G401 (cell line): ENCODE results near the gene RIC8B. TPM values are rescaled to one million over a fixed set of nuclear protein-coding genes. Genes with fewer than 3 reads are reported as not detected.
"Not testable (repeated sequence)": the region's sequence is repeated elsewhere in the genome, so short reads cannot be mapped to it uniquely, and the experiment has no call there.

Experiments
- DNase-seq: peaks from one replicate; pipeline ENCODE4 v3.0.0-alpha.2; 2015; ENCODE audit warnings: low spot score
- in situ Hi-C: cut with HindIII; loops from 2 replicates; pipeline ENCODE4 v1.10.0; 2016; ENCODE audit warnings: low sequenced_read_pairs, mixed read lengths
- total RNA-seq: library from RNA; depleted of rRNA; stranded (reverse); fragments of >200 nt; shearing (Covaris generic); gene quantifications from 2 replicates; pipeline ENCODE4 v1.2.3, GENCODE V29; 2014; rRNA removed

Gene RIC8B, protein sequence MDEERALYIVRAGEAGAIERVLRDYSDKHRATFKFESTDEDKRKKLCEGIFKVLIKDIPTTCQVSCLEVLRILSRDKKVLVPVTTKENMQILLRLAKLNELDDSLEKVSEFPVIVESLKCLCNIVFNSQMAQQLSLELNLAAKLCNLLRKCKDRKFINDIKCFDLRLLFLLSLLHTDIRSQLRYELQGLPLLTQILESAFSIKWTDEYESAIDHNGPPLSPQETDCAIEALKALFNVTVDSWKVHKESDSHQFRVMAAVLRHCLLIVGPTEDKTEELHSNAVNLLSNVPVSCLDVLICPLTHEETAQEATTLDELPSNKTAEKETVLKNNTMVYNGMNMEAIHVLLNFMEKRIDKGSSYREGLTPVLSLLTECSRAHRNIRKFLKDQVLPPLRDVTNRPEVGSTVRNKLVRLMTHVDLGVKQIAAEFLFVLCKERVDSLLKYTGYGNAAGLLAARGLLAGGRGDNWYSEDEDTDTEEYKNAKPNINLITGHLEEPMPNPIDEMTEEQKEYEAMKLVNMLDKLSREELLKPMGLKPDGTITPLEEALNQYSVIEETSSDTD
- total RNA-seq: 19.4 and 19.8 TPM in 2 replicates

- DNase-seq: peak; percentile 99
- in situ Hi-C loops: no loop called here
Measured at GRCh38 chr12:106774005-106774807, at the start of gene RIC8B. RIC8B (plus strand) TSS chr12:106774682; CDS start chr12:106774746, 64 bp downstream.

GRCh38 chr12:106724934-106725333 lies 49.5 kb upstream of the RIC8B start:
- no peak for DNase-seq
- in situ Hi-C loops: no loop called here

DNA sequence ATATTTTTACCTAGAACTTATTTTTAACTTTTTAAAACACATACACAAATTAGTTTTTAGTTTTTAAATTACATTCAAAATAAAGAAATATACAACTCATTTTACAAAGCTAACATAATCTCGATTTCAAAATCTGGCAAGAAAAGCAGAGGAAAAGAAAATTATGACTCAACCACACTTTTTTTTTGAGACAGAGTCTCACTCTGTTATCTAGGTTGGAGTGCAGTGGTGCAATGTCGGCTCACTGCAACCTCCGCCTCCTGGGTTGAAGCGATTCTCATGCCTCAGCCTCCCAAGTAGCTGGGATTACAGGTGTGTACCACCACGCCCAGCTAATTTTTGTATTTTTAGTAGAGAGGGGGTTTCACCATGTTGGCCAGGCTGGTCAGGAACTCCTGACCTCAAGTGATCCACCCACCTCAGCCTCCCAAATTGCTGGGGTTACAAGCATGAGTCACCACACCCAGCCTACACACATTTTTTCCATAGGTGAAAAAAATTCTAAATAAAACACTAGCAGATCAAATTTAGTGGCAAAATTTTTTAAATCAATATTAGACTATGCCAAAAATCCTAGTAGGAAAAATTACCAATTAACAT lies 47.8 kb upstream of the RIC8B start:
- in situ Hi-C loops, DNase-seq: not testable (repeated sequence)

- DNase-seq: no peak
- in situ Hi-C loops: no loop called here
Measured at GRCh38 chr12:106729611-106730010, 44.9 kb upstream of the RIC8B start.

DNA sequence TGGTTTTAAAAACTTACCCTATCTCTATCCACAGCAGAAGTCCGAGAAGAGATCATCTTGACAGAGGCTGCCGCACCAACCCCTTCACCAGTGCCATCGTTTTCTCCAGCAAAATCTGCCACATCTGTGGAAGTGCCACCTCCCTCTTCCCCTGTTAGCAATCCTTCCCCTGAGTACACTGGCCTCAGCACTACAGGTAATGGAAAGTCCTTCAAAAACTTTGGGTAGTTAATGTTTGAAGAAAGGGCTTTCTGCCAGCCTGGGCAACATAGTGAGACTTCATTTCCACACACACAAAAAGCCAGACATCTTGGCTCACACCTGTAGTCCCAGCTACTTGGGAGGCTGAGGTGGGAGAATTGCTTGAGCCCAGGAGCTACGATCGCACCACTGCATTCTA lies 41.6 kb upstream of the RIC8B start:
- in situ Hi-C loops: no loop called here
- DNase-seq: no peak

GRCh38 chr12:106733660-106734059 lies 40.8 kb upstream of the RIC8B start:
- in situ Hi-C loops: no loop called here
- no peak for DNase-seq

GRCh38 chr12:106736051-106736957 lies 38.2 kb upstream of the RIC8B start:
- in situ Hi-C loops: no loop called here
- DNase-seq: no peak

GRCh38 chr12:106739318-106739717 lies 35.2 kb upstream of the RIC8B start:
- in situ Hi-C loops: no loop called here
- DNase-seq: no peak

- in situ Hi-C loops: no loop called here
- no peak for DNase-seq
Measured at GRCh38 chr12:106739815-106740530, 34.5 kb upstream of the RIC8B start.

- DNase-seq: no peak
- in situ Hi-C loops: no loop called here
Measured at GRCh38 chr12:106740818-106741217, 33.7 kb upstream of the RIC8B start.

DNA sequence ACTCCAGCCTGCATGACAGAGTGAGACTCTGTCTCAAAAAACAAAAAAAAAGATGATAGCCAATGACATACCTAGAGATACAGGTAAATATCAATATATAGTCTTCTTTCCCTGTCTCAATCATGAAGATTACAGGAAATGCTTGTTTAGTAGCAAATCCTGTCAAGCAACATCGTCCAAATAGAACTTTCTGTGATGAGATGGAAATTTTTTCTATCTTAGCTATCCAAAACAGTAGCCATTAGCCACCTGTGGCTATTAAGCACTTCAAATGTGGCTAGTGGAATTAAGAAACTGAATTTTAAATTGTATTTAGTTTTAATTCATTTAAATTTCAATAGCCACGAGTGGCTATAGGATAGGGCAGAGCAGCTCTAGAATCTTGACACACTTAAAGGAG lies 33.2 kb upstream of the RIC8B start:
- no peak for DNase-seq
- in situ Hi-C loops: no loop called here

DNA sequence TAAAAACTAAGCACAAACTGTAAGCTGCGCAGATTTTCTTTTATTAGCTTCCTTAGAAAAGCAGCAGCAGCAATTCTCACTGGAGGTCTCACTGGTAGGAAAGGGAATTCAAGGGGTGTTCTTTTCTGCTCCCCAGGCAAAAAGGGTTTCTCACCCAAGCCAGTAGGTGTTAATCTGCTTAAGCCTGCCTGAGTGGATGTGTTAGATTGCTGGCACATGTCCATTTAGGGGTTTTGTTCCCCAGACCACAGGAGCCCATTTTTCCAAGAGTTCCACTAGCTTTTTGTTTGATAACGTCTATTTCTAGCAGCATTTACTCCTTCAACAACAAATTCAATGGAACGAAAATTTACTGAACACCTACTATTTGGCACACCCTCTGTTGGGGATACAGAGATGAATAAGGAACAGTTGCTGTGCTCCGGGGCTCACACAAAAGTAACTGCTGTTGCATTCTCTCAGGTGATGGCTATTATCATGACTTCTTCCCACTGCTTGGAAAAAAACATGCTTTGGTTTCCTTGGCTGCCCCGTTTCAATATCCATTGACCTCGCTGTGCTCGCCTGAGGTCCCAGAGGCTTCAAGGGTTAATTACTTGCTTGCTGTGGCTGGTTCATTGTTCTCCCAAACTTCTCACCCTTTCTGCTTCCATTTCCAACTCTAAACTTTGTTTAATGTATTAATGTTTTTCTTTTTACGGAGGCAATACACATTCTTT lies 31.1 kb upstream of the RIC8B start:
- no peak for DNase-seq

GRCh38 chr12:106744600-106744999 lies 29.9 kb upstream of the RIC8B start:
- in situ Hi-C loops: no loop called here
- DNase-seq: no peak

More for the DNA sequence above, 31.1 kb upstream of the RIC8B start:
- in situ Hi-C loops: no loop called here

GRCh38 chr12:106745181-106745745 lies 29.2 kb upstream of the RIC8B start:
- in situ Hi-C loops: no loop called here
- DNase-seq: no peak

- in situ Hi-C loops: no loop called here
- no peak for DNase-seq
Measured at GRCh38 chr12:106747973-106748436, 26.5 kb upstream of the RIC8B start.

DNA sequence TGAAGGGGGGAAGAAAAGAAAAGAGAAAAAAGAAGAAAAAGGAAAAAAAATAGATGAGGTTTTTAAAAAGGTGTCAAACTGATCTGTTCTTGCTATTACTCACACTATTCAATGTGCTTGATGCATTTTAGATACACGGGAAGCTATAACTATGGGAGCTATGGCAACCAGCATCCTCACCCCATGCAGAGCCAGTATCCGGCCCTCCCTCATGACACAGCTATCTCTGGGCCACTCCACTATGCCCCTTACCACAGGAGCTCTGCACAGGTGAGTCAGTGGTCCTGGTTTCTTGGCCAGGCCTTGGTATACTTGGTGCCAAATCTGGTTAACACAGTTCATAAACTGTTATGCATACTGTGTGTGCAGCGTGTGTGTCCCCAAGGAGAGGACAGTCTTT lies 24.0 kb upstream of the RIC8B start:
- no peak for DNase-seq
- in situ Hi-C loops: no loop called here

GRCh38 chr12:106753526-106753925 lies 21.0 kb upstream of the RIC8B start:
- in situ Hi-C loops: no loop called here
- DNase-seq: no peak
